ENCODE measurements around the gene ABCB11. TPM values are rescaled to one million over a fixed set of nuclear protein-coding genes. Genes with fewer than 3 reads are reported as not detected.

The ABCB11 gene
- polyA plus RNA-seq, 1 of the 3 experiments (the other 2 are of a cell fraction): not detected

DNA sequence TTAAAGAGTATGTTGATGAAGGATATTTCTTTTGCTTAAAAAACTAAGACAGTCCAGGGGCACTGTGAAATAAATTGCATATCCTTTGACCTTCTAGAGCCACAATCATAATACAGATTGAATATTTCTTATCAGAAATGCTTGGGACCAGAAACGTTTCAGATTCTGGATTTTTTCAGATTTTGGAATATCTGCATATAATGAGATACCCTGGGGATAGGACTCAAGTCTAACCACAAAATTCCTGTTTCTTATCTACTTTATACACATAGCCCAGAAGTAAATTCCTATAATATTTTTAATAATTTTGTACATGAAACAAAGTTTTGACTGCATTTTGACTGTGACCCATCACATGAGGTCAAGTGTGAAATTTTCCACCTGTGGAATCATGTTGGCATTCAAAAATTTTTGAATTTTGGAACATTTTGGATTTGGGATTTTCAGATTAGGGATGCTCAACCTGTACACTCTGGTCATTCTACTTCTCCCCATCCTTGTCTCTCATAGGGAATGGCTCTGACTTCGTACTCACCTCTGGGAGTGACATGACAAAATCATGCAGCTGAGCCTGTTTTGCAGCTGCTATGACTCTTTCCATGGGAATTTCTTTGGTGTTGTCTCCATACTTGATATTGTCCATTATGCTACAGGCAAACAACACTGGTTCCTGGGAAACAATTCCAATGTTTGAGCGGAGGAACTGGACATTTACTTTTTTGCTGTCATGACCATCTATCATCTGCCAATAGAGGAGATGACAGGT, 104.3 kb downstream of the ABCB11 start:
- H4K20me1 ChIP-seq (ENCODE audit: insufficient read depth): no peaks in the 10 kb centered on the region
- no peak for DNase-seq
- H3K36me3 ChIP-seq (replicated peaks in 1 of 2; ENCODE audit: control insufficient read depth in 1 of 2, insufficient read depth in 2 of 2, low read length in 1 of 2): no peaks in the 10 kb centered on the region
- no peak overlapping the region for H3K27ac ChIP-seq (ENCODE audit: low read depth in 2 of 2, low read length in 1 of 2)
- H3K4me2 ChIP-seq: no peak overlapping the region
- 43% methylated on average over 3 of the region's 3 CpGs for WGBS (ENCODE audit: low lambda C conversion rate)
- no peaks in the 10 kb centered on the region for H3K9me3 ChIP-seq
- CTCF ChIA-PET: no interaction called here
- H3K9ac ChIP-seq: no peak overlapping the region
- POLR2A ChIA-PET: no interaction called here
- H3K27me3 ChIP-seq (ENCODE audit: insufficient read depth): peaks cover 4% of the 10 kb centered on the region; the same call in 1 of the 2 replicates
- TF ChIP-seq, protein P1, sequence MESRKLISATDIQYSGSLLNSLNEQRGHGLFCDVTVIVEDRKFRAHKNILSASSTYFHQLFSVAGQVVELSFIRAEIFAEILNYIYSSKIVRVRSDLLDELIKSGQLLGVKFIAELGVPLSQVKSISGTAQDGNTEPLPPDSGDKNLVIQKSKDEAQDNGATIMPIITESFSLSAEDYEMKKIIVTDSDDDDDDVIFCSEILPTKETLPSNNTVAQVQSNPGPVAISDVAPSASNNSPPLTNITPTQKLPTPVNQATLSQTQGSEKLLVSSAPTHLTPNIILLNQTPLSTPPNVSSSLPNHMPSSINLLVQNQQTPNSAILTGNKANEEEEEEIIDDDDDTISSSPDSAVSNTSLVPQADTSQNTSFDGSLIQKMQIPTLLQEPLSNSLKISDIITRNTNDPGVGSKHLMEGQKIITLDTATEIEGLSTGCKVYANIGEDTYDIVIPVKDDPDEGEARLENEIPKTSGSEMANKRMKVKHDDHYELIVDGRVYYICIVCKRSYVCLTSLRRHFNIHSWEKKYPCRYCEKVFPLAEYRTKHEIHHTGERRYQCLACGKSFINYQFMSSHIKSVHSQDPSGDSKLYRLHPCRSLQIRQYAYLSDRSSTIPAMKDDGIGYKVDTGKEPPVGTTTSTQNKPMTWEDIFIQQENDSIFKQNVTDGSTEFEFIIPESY (IDR thresholded peaks at IDR 0.05; ENCODE audit: borderline replicate concordance, low read depth): no peak
- TF ChIP-seq, protein P2, sequence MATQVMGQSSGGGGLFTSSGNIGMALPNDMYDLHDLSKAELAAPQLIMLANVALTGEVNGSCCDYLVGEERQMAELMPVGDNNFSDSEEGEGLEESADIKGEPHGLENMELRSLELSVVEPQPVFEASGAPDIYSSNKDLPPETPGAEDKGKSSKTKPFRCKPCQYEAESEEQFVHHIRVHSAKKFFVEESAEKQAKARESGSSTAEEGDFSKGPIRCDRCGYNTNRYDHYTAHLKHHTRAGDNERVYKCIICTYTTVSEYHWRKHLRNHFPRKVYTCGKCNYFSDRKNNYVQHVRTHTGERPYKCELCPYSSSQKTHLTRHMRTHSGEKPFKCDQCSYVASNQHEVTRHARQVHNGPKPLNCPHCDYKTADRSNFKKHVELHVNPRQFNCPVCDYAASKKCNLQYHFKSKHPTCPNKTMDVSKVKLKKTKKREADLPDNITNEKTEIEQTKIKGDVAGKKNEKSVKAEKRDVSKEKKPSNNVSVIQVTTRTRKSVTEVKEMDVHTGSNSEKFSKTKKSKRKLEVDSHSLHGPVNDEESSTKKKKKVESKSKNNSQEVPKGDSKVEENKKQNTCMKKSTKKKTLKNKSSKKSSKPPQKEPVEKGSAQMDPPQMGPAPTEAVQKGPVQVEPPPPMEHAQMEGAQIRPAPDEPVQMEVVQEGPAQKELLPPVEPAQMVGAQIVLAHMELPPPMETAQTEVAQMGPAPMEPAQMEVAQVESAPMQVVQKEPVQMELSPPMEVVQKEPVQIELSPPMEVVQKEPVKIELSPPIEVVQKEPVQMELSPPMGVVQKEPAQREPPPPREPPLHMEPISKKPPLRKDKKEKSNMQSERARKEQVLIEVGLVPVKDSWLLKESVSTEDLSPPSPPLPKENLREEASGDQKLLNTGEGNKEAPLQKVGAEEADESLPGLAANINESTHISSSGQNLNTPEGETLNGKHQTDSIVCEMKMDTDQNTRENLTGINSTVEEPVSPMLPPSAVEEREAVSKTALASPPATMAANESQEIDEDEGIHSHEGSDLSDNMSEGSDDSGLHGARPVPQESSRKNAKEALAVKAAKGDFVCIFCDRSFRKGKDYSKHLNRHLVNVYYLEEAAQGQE (IDR thresholded peaks at IDR 0.05; ENCODE audit: low read depth, low read length): no peak
- TF ChIP-seq, protein P3, sequence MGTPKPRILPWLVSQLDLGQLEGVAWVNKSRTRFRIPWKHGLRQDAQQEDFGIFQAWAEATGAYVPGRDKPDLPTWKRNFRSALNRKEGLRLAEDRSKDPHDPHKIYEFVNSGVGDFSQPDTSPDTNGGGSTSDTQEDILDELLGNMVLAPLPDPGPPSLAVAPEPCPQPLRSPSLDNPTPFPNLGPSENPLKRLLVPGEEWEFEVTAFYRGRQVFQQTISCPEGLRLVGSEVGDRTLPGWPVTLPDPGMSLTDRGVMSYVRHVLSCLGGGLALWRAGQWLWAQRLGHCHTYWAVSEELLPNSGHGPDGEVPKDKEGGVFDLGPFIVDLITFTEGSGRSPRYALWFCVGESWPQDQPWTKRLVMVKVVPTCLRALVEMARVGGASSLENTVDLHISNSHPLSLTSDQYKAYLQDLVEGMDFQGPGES (IDR thresholded peaks at IDR 0.05; ENCODE audit: low read depth, low read length): no peak
- no peak for TF ChIP-seq POLR2AphosphoS5 (IDR thresholded peaks at IDR 0.05; ENCODE audit: low read depth, low read length)
- no peak for TF ChIP-seq GABPA (IDR thresholded peaks at IDR 0.05; ENCODE audit: low read depth)
- no peak for TF ChIP-seq RXRA (IDR thresholded peaks at IDR 0.05; ENCODE audit: borderline replicate concordance, low read depth)
- no peak for TF ChIP-seq EZH2phosphoT487 (IDR thresholded peaks at IDR 0.05; ENCODE audit: borderline replicate concordance, low read depth)
- no peak overlapping the region for H3K4me3 ChIP-seq (ENCODE audit: low read depth in 2 of 2, low read length in 1 of 2)
- no peaks in the 10 kb centered on the region for H3K9me2 ChIP-seq
- no peak overlapping the region for H2AFZ ChIP-seq (ENCODE audit: low read depth)
- H3F3A ChIP-seq (replicated peaks; ENCODE audit: insufficient read depth): no peaks in the 10 kb centered on the region
- peaks cover 0 to 2% of the 10 kb centered on the region in 2 experiments; a peak in 2 of 4 replicates for H3K4me1 ChIP-seq (ENCODE audit: control insufficient read depth in 1 of 2, insufficient read depth in 2 of 2, low read depth in 1 of 2, low read length in 1 of 2)
- H3K79me2 ChIP-seq (ENCODE audit: insufficient read depth): no peaks in the 10 kb centered on the region

Measured in SK-N-SH (cell line).